CD4-positive, CD25-positive, alpha-beta regulatory T cell (primary cell): ENCODE results near the gene TRIOBP. TPM values are rescaled to one million over a fixed set of nuclear protein-coding genes. Genes with fewer than 3 reads are reported as not detected.

Experiments used
- ATAC-seq, 2 donors: fragments of 150-1000 bp; cut with Tn5 transposase; one replicate each; pipeline ENCODE4 v1.10.0; 2021; ENCODE audit warnings: low read depth in 2 of 2, moderate number of reproducible peaks in 2 of 2, moderate library complexity in 1 of 2
- DNase-seq, 3 donors: peaks; one replicate each; pipeline versions ENCODE4 v3.0.0 to v3.0.0-alpha.2; 2012 to 2022; ENCODE audit warnings: mixed read lengths in 1 of 3
- H3K27ac ChIP-seq: one replicate; pipeline ENCODE4 v1.7.0; 2013; ENCODE audit warnings: mild to moderate bottlenecking, low read length; ENCODE audit not compliant: insufficient read depth, poor library complexity, severe bottlenecking
- H3K27me3 ChIP-seq: one replicate; pipeline ENCODE4 v1.7.0; 2013; ENCODE audit warnings: low read length; ENCODE audit not compliant: control insufficient read depth, insufficient read depth
- H3K36me3 ChIP-seq: one replicate; pipeline ENCODE4 v1.7.0; 2013; ENCODE audit warnings: mild to moderate bottlenecking, low read length, moderate library complexity; ENCODE audit not compliant: control insufficient read depth, insufficient read depth
- H3K4me1 ChIP-seq: 2 replicates; pipeline ENCODE4 v1.7.0; 2013; ENCODE audit warnings: mild to moderate bottlenecking, low read length; ENCODE audit not compliant: insufficient read depth, control insufficient read depth, poor library complexity, severe bottlenecking
- H3K4me3 ChIP-seq: one replicate; pipeline ENCODE4 v1.7.0; 2013; ENCODE audit warnings: low read depth, mild to moderate bottlenecking, low read length, moderate library complexity
- H3K9me3 ChIP-seq, 2 experiments: 1 replicate in 1 of 2; 2 replicates in 1 of 2; pipeline ENCODE4 v1.7.0; 2013; ENCODE audit warnings: low read length in 2 of 2, mild to moderate bottlenecking in 1 of 2, moderate library complexity in 1 of 2; ENCODE audit not compliant: control insufficient read depth in 2 of 2
- H3K27ac Mint-ChIP-seq, 3 donors: one replicate each; pipeline ENCODE4 v1.8.0; 2020 to 2022; ENCODE audit warnings: mild to moderate bottlenecking in 3 of 3, mixed read lengths in 3 of 3, moderate library complexity in 2 of 3
- H3K27me3 Mint-ChIP-seq: one replicate; pipeline ENCODE4 v1.8.0; 2022; ENCODE audit warnings: mild to moderate bottlenecking, mixed read lengths
- H3K36me3 Mint-ChIP-seq: one replicate; pipeline ENCODE4 v1.8.0; 2020; ENCODE audit warnings: mixed read lengths
- H3K4me1 Mint-ChIP-seq, 4 donors: one replicate each; pipeline ENCODE4 v1.8.0; 2020 to 2022; ENCODE audit warnings: mixed read lengths in 4 of 4, mild to moderate bottlenecking in 1 of 4
- H3K4me3 Mint-ChIP-seq, 4 donors: one replicate each; pipeline ENCODE4 v1.8.0; 2020 to 2022; ENCODE audit warnings: mild to moderate bottlenecking in 4 of 4, mixed read lengths in 4 of 4, moderate library complexity in 3 of 4
- H3K9me3 Mint-ChIP-seq, 7 donors: one replicate each; pipeline ENCODE4 v1.8.0; 2020 to 2022; ENCODE audit warnings: mixed read lengths in 7 of 7, mild to moderate bottlenecking in 3 of 7, moderate library complexity in 2 of 7
- polyA plus RNA-seq, 4 donors: library from polyadenylated mRNA; unstranded; fragments of 300-500 nt; fragmentation: Illumina TruSeq; gene quantifications; one replicate each; pipeline ENCODE4 v1.2.3, GENCODE V29; 2021
- total RNA-seq: library from RNA; stranded (reverse); gene quantifications from one replicate; pipeline ENCODE4 v1.2.3, GENCODE V29; 2022

The TRIOBP gene
- total and polyA plus RNA-seq, 5 donors from 2014 or later, result 10.9 to 24.8 (median 14.0) TPM

DNA sequence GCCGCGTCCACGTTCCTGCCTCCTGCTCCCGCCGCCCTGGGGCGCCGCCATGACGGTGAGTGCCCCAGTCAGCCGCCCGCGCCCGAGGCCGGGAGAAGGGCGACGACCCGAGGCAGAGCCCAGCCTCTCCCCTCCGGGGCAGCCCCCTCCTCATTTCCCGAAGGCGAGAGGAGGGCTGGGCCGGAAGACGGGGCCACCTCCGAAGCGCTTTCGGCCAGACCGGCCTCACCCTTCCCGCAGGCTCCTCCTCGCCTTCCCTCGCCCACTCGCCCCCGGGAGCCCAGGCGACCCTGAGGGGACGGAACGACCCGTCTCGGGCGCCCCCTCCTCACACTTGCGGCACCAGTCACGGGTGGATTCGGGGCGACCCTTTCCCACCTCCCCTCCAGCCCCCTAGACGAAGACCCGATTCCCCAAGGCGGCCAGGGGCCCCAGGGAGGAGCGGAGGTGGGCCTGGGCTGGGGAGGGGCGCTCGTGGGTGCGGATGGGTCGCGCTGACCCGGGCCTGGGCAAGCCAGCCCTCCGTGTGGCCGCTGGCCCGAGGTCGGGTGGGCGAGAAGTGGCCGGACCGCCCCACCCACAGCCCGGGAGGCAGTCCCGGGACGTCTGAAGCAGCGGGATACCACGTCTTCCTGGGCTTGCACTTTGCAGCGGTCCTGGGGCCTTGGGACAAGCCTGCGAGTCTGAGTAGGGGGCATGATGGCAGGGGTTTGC lies 49.7 kb downstream of the TRIOBP start:
- Mint-ChIP-seq H3K36me3 (no peaks in the 10 kb centered on the region), H3K4me1 (peaks cover 0 to 34% (median 24%) of the 10 kb centered on the region in 4 donors), H3K27me3 (no peaks in the 10 kb centered on the region), H3K4me3 (peak overlapping the region; percentile 91 to 97 (median 92)), H3K9me3 (no peaks in the 10 kb centered on the region), H3K27ac (peak overlapping the region in 2 of 3 donors; percentile 82 to 88)
- H3K27ac ChIP-seq, result peak overlapping the region; percentile 33
- no peaks in the 10 kb centered on the region for H3K27me3 ChIP-seq
- no peaks in the 10 kb centered on the region for H3K36me3 ChIP-seq
- H3K9me3 ChIP-seq, result no peaks in the 10 kb centered on the region
- H3K4me3 ChIP-seq, result peak overlapping the region; percentile 58
- DNase-seq (peak in 2 of 3 donors; percentile 4 to 14), ATAC-seq (peak in 1 of 2 donors; percentile 17)
- peaks cover 29% of the 10 kb centered on the region for H3K4me1 ChIP-seq

DNA sequence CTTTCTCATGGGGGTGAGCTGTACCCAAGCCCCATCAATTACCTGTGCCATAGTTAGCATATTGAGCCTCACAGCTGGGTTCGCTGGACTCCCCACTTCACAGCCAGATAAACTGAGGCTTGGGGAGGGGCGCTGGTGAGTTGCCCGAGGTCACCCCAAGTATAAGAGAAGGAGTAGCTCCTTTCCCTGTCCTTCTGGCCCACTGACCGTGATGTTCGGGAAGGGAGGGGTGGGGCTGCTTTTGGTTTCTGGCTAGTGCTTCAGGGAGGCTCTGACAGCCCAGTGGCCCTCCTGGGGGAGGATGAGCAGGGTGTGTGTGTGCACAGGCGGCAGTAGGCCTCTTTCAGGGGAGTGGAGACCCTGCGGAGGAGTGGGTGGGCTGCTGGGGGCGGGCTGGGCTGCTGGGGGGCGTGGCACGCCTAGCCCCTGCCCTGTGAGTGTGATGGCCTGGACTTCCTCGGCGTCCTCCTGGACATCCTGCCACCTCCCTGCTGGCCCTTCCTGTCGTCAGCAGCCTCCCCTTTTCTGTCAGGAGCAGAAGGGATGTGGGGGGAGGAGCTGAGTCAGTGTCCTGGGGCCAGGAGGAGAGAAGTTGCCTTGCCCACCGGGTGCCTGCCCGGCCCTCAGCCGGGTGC lies 50.3 kb downstream of the TRIOBP start:
- DNase-seq (peak in 1 of 3 donors; percentile 19), ATAC-seq (no peak)
- Mint-ChIP-seq H3K27ac (peak overlapping the region in 2 of 3 donors; percentile 82 to 88), H3K9me3 (no peaks in the 10 kb centered on the region), H3K4me1 (peaks cover 0 to 34% (median 24%) of the 10 kb centered on the region in 4 donors), H3K4me3 (peak overlapping the region; percentile 91 to 97 (median 92)), H3K36me3 (no peaks in the 10 kb centered on the region), H3K27me3 (no peaks in the 10 kb centered on the region)
- peak overlapping the region; percentile 58 for H3K4me3 ChIP-seq
- H3K36me3 ChIP-seq, result no peaks in the 10 kb centered on the region
- H3K4me1 ChIP-seq, result peaks cover 29% of the 10 kb centered on the region
- H3K9me3 ChIP-seq, result no peaks in the 10 kb centered on the region
- no peak overlapping the region for H3K27ac ChIP-seq
- H3K27me3 ChIP-seq, result no peaks in the 10 kb centered on the region

DNA sequence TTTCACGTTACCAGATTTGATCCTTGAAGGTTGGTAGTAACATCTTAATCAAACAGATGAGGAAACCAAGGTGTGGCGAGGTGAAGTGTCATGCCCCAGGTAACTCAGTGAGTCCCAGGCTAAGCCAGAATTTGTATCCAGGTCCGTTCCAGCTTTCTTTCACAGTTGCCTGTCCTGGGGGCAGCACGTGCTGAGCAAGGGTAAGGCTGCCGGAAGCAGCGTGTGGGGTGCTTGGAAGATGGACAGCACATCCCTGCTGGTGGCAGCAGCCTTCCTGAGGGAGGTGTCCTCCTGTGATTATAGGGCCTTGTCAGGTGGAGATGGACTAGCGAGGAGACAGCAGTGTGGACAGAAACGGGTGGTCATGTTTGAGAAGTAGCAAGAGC lies 50.9 kb downstream of the TRIOBP start:
- peaks cover 0 to 34% (median 24%) of the 10 kb centered on the region in 4 donors for H3K4me1 Mint-ChIP-seq
- ATAC-seq (no peak), DNase-seq (no peak)
- no peak overlapping the region for H3K4me3 ChIP-seq
- H3K4me1 ChIP-seq, result peaks cover 29% of the 10 kb centered on the region
- no peaks in the 10 kb centered on the region for H3K27me3 Mint-ChIP-seq
- H3K27ac ChIP-seq, result no peak overlapping the region
- peak overlapping the region; percentile 75 to 97 (median 92) for H3K4me3 Mint-ChIP-seq
- peak overlapping the region; percentile 63 to 84 (median 78) for H3K27ac Mint-ChIP-seq
- no peaks in the 10 kb centered on the region for H3K27me3 ChIP-seq
- H3K9me3 Mint-ChIP-seq, result no peaks in the 10 kb centered on the region
- no peaks in the 10 kb centered on the region for H3K36me3 Mint-ChIP-seq
- H3K36me3 ChIP-seq, result no peaks in the 10 kb centered on the region
- H3K9me3 ChIP-seq, result no peaks in the 10 kb centered on the region

DNA sequence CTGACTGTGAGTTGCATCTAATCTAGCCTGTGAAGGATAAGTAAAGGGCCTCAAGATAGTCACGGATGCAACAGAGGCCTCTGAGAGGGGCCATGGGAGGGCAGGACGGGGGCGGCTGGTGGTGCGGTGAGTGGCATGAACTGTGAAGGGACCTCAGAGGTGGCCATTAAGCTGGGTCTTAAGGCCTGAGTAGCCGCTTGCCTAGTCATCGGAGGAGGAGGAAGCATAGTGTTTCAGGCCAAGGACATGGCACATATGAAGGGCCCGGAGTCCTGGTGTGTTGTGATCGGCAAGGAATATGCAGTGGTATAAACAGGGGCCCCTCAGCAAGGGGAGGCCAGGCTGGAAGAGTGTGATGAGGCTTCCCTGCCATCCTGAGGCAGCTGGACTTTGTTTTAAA lies 51.8 kb downstream of the TRIOBP start:
- H3K27ac Mint-ChIP-seq, result peak overlapping the region in 1 of 3 donors; percentile 79
- H3K4me1 Mint-ChIP-seq, result peaks cover 0 to 34% (median 20%) of the 10 kb centered on the region in 4 donors
- peaks cover 3% of the 10 kb centered on the region for H3K36me3 Mint-ChIP-seq
- H3K27me3 Mint-ChIP-seq, result no peaks in the 10 kb centered on the region
- peak overlapping the region; percentile 56 to 97 (median 84) for H3K4me3 Mint-ChIP-seq
- no peak for DNase-seq
- H3K27ac ChIP-seq, result no peak overlapping the region
- ATAC-seq, result no peak
- H3K9me3 ChIP-seq, result no peaks in the 10 kb centered on the region
- H3K4me1 ChIP-seq, result peaks cover 29% of the 10 kb centered on the region
- H3K27me3 ChIP-seq, result no peaks in the 10 kb centered on the region
- no peak overlapping the region for H3K4me3 ChIP-seq
- no peaks in the 10 kb centered on the region for H3K9me3 Mint-ChIP-seq
- H3K36me3 ChIP-seq, result no peaks in the 10 kb centered on the region

DNA sequence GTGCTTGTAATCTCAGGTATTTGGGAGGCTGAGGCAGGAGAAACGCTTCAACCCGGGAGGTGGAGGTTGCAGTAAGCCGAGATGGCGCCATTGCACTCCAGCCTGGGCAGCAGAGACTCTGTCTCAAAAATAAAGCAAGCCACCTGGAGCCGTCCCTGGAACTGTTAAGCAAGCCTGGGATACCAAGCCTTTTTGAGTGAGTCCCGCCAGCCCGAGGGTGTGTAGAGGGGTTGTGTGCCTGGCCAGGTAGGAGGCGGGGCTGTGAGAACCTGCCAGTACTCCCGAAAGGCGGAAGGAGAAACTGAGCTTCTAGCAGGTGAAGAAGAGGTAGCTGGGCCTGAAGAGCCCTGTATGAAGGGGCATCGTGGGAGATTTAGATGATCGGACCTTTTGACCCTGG lies 52.4 kb downstream of the TRIOBP start:
- H3K9me3 Mint-ChIP-seq, result no peaks in the 10 kb centered on the region
- H3K4me1 Mint-ChIP-seq, result peaks cover 0 to 34% (median 20%) of the 10 kb centered on the region in 4 donors
- no peak overlapping the region for H3K4me3 Mint-ChIP-seq
- no peaks in the 10 kb centered on the region for H3K9me3 ChIP-seq
- peaks cover 29% of the 10 kb centered on the region for H3K4me1 ChIP-seq
- DNase-seq (no peak), ATAC-seq (no peak)
- H3K27me3 Mint-ChIP-seq, result no peaks in the 10 kb centered on the region
- H3K27ac Mint-ChIP-seq, result peak overlapping the region in 2 of 3 donors; percentile 36 to 47
- H3K36me3 ChIP-seq, result no peaks in the 10 kb centered on the region
- no peaks in the 10 kb centered on the region for H3K27me3 ChIP-seq
- no peak overlapping the region for H3K27ac ChIP-seq
- peaks cover 3% of the 10 kb centered on the region for H3K36me3 Mint-ChIP-seq
- H3K4me3 ChIP-seq, result no peak overlapping the region

DNA sequence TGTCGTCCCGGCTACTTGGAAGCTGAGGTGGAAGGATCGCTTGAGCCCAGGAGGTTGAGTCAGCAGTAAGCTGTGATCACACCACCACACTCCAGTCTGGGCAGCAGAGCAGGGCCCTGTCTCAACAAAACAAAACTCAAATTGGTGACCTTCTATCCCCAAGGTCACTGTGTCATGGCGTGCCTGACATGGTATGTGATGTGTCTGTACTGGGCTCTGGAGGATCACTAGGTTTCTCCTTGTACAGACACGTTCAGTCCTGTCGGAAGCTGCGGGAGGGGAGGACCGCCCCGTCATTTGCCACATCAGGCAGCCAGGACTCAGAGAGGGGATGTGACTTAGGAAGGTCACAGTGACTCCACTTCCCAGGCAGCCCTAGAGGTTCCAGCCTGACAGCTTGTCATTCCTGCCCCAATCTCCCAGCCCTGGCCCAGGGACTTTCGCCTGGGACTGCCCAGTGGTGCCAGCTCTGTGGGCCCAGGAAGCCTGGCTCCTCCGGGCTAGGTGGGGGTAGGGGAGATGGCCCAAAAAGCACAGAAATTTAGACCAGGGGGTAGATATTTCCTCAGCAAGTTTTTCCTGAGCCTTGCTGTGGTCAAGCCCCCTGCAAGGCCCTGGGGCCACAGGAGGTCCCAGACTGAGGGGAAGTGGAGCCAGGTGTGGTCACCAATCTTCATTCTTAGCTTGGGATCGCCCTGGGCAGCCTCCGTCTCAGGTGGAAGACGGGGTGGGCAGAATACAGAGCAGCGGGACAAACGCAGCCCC lies 53.2 kb downstream of the TRIOBP start:
- Mint-ChIP-seq H3K27ac (no peak overlapping the region), H3K27me3 (no peaks in the 10 kb centered on the region), H3K9me3 (no peaks in the 10 kb centered on the region), H3K4me1 (peaks cover 0 to 31% (median 18%) of the 10 kb centered on the region in 4 donors), H3K36me3 (peaks cover 3% of the 10 kb centered on the region), H3K4me3 (no peak overlapping the region)
- no peak for ATAC-seq
- no peak for DNase-seq
- H3K36me3 ChIP-seq, result peaks cover 8% of the 10 kb centered on the region
- no peak overlapping the region for H3K27ac ChIP-seq
- no peak overlapping the region for H3K4me3 ChIP-seq
- no peaks in the 10 kb centered on the region for H3K9me3 ChIP-seq
- no peaks in the 10 kb centered on the region for H3K27me3 ChIP-seq
- H3K4me1 ChIP-seq, result peaks cover 28% of the 10 kb centered on the region

DNA sequence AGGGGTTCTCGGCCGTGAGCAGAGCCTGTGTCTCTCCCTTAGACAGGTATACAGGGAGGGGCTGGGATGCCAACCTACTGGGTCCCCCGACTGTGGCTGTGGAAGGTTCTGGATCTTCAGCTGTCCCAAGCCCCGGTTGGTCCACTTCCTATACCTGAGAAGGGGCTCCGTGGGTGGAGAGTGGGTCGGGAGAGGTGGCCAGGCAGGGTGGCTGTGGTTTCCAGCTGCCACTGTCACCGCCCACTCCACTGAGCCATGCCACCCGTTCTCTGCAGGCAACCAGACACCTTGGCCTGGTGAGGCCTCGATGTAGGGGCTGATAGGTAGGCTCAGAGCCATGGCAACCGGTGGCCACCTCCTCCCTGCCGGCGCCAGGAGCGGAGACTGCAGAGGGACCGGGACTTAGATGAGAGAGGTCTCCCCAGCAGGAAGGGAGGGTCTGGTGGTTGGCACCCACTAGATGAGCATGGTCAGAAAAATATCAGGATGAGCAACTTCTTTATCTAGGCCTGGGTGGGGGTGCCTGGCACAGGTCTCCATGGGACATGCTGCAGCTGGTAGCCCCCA lies 53.8 kb downstream of the TRIOBP start:
- no peak overlapping the region for H3K4me3 Mint-ChIP-seq
- no peak overlapping the region for H3K4me3 ChIP-seq
- no peaks in the 10 kb centered on the region for H3K9me3 ChIP-seq
- no peaks in the 10 kb centered on the region for H3K9me3 Mint-ChIP-seq
- no peaks in the 10 kb centered on the region for H3K27me3 Mint-ChIP-seq
- H3K4me1 ChIP-seq, result peaks cover 22% of the 10 kb centered on the region
- ATAC-seq (no peak), DNase-seq (no peak)
- H3K27ac Mint-ChIP-seq, result no peak overlapping the region
- peaks cover 0 to 25% (median 15%) of the 10 kb centered on the region in 4 donors for H3K4me1 Mint-ChIP-seq
- no peaks in the 10 kb centered on the region for H3K27me3 ChIP-seq
- peaks cover 14% of the 10 kb centered on the region for H3K36me3 ChIP-seq
- no peak overlapping the region for H3K27ac ChIP-seq
- peaks cover 3% of the 10 kb centered on the region for H3K36me3 Mint-ChIP-seq
